ENCODE data around the gene HS3ST3A1. TPM values are rescaled to one million over a fixed set of nuclear protein-coding genes. Genes with fewer than 3 reads are reported as not detected.

The HS3ST3A1 gene
- total RNA-seq, 1 donor from 2014 or later: not detected

GRCh38 chr17:13462146-13462545, 139.6 kb downstream of the HS3ST3A1 start:
- TF ChIP-seq CTCF (IDR thresholded peaks at IDR 0.05): no peak
- no peak for DNase-seq
- Mint-ChIP-seq H3K36me3 (ENCODE audit: low read depth) (no peaks in the 10 kb centered on the region), H3K27ac (no peak overlapping the region), H3K27me3 (peaks cover 1% of the 10 kb centered on the region), H3K9me3 (peaks cover 4% of the 10 kb centered on the region), H3K4me1 (no peaks in the 10 kb centered on the region), H3K4me3 (no peak overlapping the region)
- no peak for ATAC-seq (ENCODE audit: low read depth)
- CTCF ChIA-PET: no interaction called here
- POLR2A ChIA-PET: no interaction called here
- intact Hi-C loops (cut with micrococcal nuclease): no loop called here

- no peak for TF ChIP-seq CTCF (IDR thresholded peaks at IDR 0.05)
- ATAC-seq (ENCODE audit: low read depth) (no peak), DNase-seq (no peak)
- CTCF ChIA-PET: no interaction called here
- no peaks in the 10 kb centered on the region for H3K36me3 Mint-ChIP-seq (ENCODE audit: low read depth)
- POLR2A ChIA-PET: no interaction called here
- H3K27me3 Mint-ChIP-seq: peaks cover 1% of the 10 kb centered on the region
- H3K4me3 Mint-ChIP-seq: no peak overlapping the region
- H3K4me1 Mint-ChIP-seq: no peaks in the 10 kb centered on the region
- no peaks in the 10 kb centered on the region for H3K9me3 Mint-ChIP-seq
- no peak overlapping the region for H3K27ac Mint-ChIP-seq
- intact Hi-C loops (cut with micrococcal nuclease): no loop called here
These were observed 141.3 kb downstream of the HS3ST3A1 start for GRCh38 chr17:13460261-13461000.

- Mint-ChIP-seq H3K4me3 (no peak overlapping the region), H3K4me1 (no peaks in the 10 kb centered on the region), H3K9me3 (no peaks in the 10 kb centered on the region), H3K27ac (no peak overlapping the region), H3K36me3 (ENCODE audit: low read depth) (no peaks in the 10 kb centered on the region), H3K27me3 (peaks cover 1% of the 10 kb centered on the region)
- ATAC-seq (ENCODE audit: low read depth) (no peak), DNase-seq (no peak)
- POLR2A ChIA-PET: no interaction called here
- CTCF ChIA-PET: interaction anchor here (0.6 kb wide), 1 partner anchor 15 kb away, joined by 3 read pairs; no protein-coding TSS in a partner anchor
- intact Hi-C loops (cut with micrococcal nuclease): no loop called here
- no peak for TF ChIP-seq CTCF (IDR thresholded peaks at IDR 0.05)
These were observed 143.9 kb downstream of the HS3ST3A1 start for GRCh38 chr17:13457783-13458182.

Measured in activated B cell treated with CpG ODN at 0.5 μM for 24 hours (primary cell).